NCI-H1092 (cell line): ENCODE data around the gene JMJD8.
A peak's percentile ranks its signal among the peaks of the same experiment; 100 is the strongest.

ENCODE experiments used
- DNase-seq: peaks from one replicate; lab custom pipeline; 2025; lab: John Stamatoyannopoulos, UW

Gene JMJD8

GRCh38 chr16:675884-676564 is 8.1 kb downstream of the JMJD8 start:
- no peak for DNase-seq

DNA sequence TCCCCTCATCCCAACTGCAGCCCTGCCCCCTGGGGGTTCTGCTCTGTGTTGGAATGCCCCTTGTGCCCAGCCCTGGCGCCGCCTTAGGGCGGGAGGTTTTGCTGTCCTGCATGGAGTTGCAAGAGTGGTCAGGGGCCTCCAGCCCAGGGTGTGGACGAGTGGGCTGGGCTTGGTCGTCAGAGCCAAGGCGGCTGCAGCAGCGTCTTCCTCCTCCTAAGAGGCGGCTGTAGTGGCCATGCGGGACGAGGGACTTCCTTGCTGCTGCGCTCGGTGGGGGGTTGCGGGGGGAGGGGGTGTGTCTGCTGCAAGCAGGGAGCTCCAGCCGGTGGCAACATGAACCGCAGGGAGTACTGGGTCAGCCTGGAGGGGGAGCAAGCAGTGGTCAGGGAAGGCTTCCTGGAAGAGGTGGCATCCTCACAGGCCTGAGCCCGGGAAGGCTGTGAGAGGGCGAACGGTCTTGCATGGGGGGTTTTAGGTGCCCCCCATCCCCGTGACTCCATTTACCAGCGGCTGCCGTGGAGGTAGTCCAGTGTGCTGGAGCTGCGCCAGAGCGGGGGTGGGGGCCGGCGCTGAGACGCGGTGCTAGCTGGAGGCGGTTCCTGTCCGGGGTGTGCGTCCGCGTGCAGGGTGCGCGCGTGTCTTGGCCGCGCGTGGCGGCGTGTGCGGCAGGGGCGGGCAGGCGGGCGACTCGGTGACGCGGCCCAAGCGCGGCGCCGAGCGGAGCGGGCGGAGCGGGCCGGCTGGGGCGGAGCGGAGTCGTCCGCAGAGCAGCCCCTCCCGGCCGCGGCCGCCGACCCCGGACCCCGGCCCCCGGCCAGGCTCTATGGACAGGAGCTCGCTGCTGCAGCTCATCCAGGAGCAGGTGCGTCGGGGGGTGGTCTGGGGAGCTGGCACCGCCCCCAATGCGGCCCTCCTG is 8.9 kb downstream of the JMJD8 start, which contains the start of gene RHBDL1:
Gene RHBDL1, plus strand, starts transcription at position 704 of the 916 bp plus-strand sequence. Its CDS starts 120 bp downstream, at position 824.
- DNase-seq: no peak

GRCh38 chr16:674214-674881 is 9.8 kb downstream of the JMJD8 start:
- DNase-seq: no peak

DNA sequence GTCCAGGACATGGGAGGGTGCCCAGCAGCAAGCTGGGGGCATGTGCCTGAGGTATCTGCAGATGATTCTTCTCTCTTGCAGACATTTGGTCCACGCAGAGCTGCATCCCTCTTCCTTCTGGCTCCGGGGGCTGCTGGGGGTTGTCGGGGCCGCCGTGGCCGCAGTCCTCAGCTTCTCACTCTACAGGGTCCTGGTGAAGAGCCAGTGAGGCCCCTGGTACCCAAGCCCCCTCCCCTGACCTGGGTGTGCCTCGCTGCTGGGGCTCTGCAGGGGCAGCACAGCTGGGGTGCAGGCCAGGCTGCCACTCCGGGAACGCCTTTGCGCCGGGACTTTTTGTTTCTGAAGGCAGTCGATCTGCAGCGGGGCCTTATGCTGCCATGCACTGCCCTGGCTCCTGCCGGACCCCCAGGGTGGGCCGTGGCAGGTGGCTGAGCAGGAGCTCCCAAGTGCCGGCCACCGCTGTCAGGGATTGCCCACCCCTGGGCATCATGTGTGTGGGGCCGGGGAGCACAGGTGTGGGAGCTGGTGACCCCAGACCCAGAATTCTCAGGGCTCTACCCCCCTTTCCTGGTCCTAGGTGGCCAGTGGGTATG is 10.6 kb downstream of the JMJD8 start:
- DNase-seq: no peak

GRCh38 chr16:672851-673250 is 11.3 kb downstream of the JMJD8 start:
- DNase-seq: no peak

- DNase-seq: no peak
Observed at GRCh38 chr16:672371-672770, 11.8 kb downstream of the JMJD8 start.

DNA sequence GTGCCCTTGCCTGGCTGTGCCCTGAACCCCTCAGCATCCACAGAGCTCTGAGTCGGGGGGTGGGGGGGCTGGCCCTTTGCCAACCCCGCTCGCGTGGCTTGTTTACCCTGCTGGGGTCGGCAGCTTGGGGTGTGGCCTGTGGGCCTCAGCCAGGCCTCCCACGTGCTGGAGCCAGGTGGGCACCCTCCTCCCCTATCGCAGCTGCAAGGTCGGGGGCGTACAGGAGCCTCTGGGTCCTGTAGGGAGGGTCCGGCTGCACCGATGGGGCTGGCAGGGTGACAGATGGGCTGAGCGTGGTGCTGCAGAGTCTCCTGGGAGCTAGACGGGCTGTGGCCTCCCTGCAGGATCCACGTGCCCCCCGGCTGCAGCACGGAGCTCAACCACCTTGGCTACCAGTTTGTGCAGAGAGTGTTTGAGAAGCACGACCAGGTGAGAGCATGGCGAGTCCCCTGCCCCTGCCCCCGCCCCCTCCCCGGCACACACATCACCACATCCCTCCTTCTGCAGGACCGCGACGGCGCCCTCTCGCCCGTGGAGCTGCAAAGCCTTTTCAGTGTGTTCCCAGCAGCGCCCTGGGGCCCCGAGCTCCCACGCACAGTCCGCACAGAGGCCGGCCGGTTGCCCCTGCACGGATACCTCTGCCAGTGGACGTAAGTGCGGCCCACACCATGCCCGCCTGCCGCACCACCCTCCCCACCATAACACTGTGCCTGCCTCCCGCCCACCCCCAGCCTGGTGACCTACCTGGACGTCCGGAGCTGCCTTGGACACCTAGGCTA is 12.6 kb downstream of the JMJD8 start:
- DNase-seq: no peak

GRCh38 chr16:670485-671352 is 13.4 kb downstream of the JMJD8 start:
- no peak for DNase-seq

- DNase-seq: no peak
Observed at GRCh38 chr16:669666-670065, 14.5 kb downstream of the JMJD8 start.

- DNase-seq: no peak
Observed at GRCh38 chr16:668519-669171, 15.5 kb downstream of the JMJD8 start.

DNA sequence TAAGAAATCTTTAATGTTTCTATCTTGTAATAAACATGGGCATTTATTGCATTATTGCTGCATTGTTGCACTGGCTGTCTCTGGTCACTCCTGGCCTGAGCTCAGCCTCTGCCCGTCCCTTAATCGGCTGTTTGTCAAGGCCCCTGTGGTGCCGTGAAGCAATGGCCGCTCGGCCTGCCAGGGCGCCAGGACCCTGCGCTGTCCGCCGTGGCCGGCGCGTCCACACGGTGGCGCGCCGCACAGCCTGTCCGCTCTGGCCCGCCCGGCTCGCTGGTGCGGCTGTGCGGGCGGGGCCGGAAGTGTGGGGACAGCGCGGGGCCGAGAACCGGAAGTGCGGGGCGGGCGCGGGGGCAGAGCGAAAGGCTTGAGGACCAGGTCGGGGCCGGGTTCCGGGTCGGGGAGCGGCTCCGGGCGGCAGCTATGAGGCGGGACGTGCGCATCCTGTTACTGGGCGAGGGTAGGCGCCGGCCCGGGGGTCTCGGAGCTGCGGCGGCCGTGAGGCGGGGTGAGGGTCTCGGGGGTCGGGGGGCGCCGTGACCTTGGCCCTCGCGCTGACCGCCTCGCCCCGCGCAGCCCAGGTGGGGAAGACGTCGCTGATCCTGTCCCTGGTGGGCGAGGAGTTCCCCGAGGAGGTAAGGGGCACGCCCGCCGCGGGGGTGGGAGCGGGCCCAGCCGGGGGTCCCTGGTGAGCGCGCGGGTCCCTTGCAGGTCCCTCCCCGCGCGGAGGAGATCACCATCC is 16.2 kb downstream of the JMJD8 start, which contains the start of gene RHOT2:
Gene RHOT2, plus strand, starts transcription at position 353 of the 739 bp plus-strand sequence. Its CDS starts 68 bp downstream, at position 421.
- DNase-seq: peak; percentile 89

- DNase-seq: no peak
Observed at GRCh38 chr16:667113-667779, 16.9 kb downstream of the JMJD8 start.

- DNase-seq: no peak
Observed at GRCh38 chr16:666572-666971, 17.6 kb downstream of the JMJD8 start.

- DNase-seq: no peak
Observed at GRCh38 chr16:662597-662996, 21.5 kb downstream of the JMJD8 start.

DNA sequence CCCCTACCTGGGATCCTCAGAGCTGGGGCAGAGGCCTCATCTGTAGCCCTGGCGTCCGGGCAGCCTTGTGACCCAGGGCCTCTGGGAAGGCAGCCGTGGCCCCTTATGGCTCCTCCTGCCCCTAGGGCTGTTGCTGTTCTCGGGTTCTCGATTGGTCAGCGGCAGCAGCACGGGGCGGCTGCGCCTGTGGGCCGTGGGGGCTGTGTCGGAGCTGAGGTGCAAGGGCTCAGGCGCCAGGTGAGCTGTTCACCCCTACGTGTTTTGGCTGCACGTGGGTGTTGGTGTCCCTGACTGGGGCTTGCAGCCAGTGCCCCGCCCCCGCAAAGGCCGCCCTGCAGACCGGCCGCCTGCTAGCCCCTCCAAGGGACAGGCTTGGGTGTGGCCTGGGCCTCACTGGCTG is 22.0 kb downstream of the JMJD8 start:
- no peak for DNase-seq

DNA sequence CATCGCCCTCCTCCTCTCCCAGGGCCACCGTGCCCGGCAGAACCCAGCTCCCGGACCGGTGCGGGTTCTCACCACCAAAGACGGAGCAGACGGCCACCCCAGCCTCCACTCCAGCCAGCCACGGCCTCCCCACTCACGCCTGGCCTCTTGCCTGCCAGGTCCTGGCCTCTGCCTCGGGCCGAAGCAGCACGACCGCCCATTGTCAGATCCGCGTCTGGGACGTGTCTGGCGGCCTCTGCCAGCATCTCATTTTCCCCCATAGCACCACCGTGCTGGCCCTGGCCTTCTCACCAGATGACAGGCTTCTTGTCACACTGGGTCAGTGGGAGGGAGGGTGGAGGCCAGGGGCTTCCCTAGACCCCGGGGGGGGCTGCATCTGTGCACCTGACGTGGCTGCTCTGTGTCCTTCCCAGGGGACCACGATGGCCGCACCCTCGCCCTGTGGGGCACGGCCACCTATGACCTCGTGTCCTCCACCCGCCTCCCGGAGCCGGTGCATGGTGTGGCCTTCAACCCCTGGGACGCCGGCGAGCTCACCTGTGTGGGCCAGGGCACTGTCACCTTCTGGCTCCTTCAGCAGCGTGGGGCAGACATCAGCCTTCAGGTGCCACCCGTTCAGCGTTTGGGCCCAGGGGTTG is 22.8 kb downstream of the JMJD8 start:
- DNase-seq: no peak

- DNase-seq: peak; percentile 74
Observed at GRCh38 chr16:660459-661183, 23.5 kb downstream of the JMJD8 start.
